ENCODE results near the gene VAC14.

VAC14 gene

DNA sequence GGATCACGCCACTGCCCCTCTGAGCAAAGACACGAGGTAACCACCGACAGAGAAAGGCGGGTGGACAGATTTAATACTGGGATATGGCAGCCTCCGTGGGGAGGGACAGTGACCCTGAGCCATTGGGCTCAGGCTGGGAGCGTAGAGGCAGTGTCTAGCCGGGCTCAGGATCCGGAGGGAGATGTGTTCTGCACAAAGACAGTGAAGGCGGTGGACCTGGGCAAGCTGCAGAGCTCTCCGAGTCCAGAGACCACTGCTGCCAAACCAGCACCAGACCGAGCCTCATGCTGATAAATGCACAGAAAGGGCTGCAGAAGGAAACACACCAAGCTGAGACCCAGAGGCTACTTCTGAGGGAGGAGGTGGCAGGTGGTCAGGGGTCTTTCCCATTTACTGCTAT is 88.6 kb downstream of the VAC14 start:
- no peak for DNase-seq (ENCODE audit: extremely low spot score, insufficient read length, low read depth)
- FAIRE-seq: no peak

DNA sequence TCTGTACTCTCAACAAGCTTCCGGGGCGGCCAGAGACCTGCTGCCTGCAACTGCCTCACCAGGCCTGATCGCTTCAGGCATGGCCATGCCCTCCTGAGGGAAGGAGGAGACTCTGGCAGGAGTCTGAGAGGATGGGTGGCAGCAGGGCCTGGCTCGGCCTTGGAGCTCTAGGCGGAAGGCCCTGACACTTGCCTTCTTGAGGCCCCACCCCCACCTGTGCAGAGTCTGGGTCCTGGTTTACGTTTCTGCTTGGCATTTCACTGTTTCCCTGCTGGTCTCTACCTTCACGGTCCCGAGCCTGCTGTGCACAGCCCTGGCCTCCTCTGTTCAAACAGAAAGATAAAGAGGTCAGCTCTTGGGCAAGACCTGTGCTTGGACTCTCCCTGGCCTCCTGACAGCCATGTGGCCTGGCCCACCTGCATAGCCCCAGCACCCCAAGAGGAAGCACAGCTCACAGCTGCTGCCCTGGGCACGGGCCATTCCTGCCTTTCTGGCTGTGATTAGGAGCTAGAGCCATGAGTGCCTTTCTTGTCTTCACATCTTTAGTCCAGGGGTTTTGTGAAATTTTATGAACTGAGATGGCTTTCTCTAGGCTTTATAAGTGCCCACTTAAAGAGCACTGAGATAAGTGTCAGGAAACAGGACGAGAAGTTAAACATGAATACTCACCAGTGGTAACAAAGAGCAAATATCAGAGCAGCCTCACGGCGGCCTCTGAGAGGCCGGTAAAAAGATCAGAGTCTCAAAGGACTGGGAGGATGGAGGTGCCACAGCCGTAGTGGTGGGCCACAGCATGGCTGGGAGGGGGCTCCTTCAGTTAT is 89.5 kb downstream of the VAC14 start:
- FAIRE-seq (no peak), DNase-seq (ENCODE audit: extremely low spot score, insufficient read length, low read depth) (no peak)

DNA sequence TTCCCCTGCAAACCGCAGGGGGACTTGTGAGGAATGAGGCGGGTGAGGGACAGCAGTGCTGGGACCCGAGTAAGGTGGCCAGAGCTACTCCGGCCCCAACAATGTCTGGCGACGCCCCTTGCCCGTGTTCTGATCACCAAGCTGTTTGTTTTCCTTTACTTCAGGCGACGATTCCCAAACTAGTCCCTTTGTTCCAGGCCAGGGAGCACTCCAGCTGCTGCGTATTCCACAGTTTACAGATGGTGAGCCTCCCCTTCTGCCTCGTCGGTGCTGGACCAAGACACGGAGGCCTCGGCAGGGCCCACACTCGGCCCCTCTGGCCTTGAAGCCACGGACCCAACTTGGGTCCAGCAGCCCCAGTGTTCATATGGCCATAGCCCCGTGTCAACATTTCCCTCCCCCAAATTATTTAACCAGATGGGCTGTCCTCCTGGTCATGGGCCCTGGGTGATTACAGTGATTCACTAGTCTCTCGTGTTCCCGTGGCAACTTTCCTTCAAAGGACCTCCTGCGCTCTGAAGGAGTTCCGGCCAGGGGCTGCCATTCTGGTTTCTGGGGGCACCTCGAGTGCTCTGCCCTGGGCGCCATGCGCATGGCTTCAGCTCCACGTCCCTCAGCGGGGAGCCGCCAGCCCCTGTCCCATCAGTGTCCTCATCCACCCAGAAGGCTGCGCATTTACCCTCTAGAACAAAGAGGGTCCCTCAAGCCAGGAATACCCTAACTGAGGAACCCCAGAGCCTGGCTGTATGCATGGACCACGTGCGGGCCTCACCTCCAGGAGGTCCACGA is 90.3 kb downstream of the VAC14 start:
- FAIRE-seq: no peak
- no peak for DNase-seq (ENCODE audit: extremely low spot score, insufficient read length, low read depth)

DNA sequence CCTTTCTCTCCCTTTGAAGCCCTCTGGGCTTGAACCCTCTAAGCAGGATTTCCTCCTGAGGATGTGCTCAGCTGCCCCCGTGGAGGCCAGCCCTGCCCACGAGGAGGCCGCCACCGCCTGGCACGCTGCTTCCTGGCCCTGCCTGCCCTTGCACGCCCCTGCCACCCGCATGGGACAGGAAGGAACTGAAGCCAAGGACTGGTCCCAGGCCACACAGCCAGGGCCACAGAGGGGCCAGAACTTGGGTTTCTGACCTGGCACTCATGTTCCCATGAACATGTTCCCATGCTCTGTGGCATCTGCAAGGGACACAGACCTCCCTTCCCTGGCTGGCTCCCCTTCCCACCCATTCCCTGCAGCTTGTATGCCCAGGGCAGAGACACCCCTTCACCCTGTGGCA is 91.0 kb downstream of the VAC14 start:
- no peak for DNase-seq (ENCODE audit: extremely low spot score, insufficient read length, low read depth)
- FAIRE-seq: no peak

DNA sequence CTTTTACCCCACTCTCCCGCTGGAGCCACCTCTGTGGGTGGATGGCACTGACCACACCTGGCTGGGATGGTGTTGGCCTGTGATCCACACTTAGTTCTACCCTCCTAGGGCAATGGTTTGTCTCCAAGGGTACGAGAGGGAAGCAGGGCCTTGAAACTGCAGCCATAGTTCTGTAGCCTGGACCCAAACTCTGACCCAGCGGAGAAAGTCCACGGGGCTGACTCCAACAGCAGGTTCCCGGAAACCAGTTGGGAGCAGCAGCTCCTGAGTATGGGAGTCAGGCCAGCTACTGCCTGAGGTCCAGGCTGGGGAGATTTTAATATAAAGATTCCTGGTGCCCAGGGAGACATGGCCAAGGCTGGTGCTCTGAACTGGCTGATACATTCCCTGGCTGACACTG is 91.5 kb downstream of the VAC14 start:
- no peak for DNase-seq (ENCODE audit: extremely low spot score, insufficient read length, low read depth)
- no peak for FAIRE-seq

DNA sequence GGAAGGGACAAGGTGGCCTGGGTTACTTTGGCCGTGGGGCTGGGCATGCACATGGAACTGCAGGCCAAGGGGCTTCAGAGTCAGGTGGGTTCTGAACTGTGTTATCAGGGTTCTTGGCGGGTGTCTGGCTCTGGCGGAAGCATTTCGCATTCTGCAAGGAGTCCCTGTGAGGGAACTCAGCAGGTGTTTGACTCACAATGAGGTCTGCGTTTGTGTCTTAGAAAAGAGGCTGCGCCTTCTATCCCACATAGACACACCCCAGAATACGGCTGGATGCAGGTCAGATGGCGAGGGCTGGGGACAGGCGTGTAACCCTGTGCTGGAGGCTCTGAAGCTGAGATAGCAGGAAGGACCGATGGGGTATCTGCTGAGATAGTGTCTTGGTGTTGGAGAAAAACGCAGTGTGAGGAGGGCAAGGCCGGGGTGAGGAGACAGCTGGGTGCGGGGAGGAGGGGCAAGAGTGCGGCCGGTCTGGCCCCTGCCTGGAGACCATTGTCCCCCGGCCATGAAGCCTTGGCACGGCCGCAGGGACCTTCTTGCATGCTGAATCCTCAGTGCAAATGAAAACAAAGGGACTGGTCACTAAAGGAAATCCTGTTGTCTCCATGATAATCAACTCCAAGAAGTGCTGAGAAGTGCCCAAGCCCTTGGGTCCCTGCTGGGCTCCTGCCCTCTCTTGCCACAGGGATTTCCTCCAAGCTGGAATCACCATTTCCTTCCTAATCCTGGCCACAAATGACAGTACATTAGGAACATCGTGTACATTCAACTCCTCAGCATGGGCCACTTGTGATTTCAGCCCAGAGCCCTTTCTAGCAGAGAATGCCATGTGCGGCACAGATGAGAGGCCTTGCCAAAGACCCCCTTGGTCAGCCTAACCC is 92.4 kb downstream of the VAC14 start:
- no peak for FAIRE-seq
- DNase-seq (ENCODE audit: extremely low spot score, insufficient read length, low read depth): no peak

DNA sequence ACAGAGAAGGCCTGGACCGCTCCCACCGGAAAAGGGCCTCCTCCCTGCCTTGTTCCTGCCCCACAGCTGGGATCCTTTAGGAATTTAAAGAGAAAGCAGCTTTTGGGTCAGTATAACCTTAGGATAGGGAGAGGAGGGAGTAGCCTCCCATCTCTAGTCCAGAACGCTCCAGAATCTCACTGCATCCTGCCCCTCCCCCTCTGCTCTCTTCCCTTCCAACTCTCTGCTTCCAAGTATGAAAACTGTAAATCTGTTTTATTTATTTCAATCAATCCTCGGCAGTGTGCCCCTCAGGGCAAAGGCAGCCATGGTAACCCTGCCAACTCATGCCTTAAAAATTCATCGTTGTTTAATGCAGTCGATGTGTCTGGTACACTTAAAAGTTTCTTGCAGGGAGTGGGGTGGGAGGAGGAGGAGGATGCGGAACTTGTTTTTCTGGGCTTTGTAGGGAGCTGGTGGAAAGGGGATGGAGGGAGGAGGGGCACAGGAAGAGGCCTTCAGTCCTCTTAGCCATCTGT is 94.0 kb downstream of the VAC14 start:
- DNase-seq (ENCODE audit: extremely low spot score, insufficient read length, low read depth) (no peak), FAIRE-seq (no peak)

DNA sequence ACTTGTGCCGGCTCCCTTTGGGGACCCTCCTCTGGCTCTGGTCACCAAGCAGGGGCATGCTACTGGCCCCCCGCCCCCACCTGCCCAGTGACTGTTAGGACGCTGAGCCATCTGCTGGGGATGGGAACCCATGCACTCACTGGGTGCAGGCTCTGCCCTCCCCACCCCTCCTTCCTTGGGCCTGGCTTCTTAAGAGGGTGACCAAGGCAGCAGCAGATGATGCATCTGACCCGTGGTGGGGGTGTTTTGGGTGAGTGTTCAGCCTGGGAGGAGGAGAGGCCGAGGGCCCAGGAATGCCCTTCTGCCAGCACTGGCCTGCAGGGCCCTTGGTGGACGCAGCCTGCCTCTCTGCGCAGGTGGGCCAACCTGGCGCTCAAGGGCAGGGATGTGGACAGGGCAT is 95.9 kb downstream of the VAC14 start:
- FAIRE-seq (no peak), DNase-seq (ENCODE audit: extremely low spot score, insufficient read length, low read depth) (no peak)

DNA sequence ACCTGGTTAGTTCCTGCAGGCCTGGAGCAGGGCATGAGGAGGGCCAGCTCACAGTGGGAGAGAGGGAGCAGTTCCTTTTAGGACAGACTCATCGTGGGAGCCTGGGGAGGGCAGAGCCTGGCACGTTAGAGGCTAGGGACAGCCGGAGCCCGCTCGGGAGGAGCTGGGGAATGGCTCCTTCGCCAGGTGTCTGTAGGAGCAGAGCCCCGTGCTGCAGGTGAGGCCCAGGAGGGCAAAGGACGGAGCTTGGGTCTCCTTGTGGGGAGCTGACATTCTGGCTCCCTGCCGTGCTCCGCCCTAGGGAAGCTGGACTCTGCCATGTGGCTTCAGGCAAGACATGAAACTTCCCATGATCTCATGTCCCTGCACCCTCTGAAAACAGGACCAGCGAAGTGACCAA is 96.4 kb downstream of the VAC14 start:
- DNase-seq (ENCODE audit: extremely low spot score, insufficient read length, low read depth) (no peak), FAIRE-seq (no peak)

DNA sequence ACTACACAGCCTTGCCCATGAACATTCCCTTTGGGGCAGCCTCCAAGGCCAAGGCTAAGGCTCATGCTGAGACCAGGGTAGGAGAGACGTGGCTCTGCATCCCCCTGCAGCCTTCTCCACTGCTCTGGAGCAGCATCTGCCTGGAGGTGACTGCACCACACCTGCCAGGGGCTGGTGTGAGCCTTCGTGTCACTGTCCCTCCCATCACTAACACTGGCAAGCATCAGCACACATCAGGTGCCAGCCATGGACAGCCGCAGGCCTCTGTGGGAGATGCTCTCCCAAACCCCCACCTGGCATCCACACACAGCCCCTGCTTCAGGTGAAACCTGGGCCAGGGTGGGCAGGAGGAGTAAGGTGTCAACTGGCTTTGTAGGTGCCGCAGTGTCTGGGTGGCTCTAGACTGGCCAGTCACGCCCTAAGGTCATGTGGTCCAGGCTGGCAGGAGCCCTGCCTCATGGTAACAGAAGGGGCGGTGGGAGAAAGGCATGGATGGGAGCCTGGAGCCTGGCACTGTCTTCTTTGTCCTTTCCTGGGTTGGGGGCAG is 97.0 kb downstream of the VAC14 start:
- FAIRE-seq (no peak), DNase-seq (ENCODE audit: extremely low spot score, insufficient read length, low read depth) (no peak)

DNA sequence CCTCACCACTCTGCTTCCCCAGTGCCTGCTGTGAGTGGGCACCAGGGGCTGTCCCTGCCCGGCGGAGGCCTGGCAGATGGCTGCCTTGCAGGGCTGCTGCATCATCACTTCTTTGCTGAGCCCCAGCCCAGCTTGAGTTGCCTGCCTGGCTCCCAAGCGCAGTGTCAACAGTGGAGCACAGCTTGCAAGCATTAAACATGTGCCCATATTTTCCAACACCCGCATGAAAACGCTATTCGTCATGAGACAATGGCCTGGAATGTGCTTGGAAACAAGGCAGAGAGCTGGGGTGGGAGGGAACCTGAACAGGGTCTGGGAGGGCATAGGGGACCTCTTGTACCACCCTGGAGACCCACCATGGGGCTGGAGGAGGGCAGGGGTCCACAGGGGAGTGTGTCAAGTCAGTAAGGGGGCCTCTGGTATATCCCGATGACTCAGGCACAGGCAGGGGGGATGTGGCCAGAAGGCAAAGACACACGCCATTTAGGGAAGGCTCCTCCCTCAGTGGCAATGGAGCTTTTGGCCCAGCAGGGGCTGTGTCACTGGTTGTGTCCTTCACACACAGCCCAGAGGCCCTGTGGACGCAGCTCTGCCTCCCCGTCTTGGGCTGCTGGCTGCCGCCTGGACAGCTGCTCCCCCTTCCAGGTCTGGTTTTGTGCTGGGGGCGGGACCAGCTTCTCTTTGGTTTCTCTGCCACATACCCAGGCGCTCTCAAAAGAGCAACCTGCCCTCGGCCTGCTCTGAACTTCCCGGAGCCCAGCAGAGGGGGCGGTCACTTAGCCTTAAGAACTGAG is 97.7 kb downstream of the VAC14 start:
- DNase-seq (ENCODE audit: extremely low spot score, insufficient read length, low read depth) (no peak), FAIRE-seq (no peak)

DNA sequence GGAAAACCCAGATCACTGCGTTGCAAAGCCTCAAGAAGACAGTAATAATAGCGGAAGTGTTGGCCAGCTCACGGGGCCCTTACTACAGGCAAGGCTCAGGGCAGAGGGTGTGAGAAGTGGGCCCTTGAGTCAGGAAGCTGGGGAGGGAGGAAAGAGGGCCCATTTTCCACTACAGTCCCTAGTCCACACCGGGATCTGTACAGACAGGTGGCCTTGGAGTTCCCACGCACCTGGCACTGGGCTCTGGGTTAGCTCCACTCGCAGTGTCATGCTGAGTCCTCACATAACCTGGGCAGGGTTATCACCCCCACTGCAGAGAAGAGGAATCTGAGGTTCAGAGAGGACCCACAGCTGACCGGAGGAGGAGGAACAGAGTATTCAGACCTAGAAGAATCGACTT is 98.3 kb downstream of the VAC14 start:
- FAIRE-seq: no peak

DNA sequence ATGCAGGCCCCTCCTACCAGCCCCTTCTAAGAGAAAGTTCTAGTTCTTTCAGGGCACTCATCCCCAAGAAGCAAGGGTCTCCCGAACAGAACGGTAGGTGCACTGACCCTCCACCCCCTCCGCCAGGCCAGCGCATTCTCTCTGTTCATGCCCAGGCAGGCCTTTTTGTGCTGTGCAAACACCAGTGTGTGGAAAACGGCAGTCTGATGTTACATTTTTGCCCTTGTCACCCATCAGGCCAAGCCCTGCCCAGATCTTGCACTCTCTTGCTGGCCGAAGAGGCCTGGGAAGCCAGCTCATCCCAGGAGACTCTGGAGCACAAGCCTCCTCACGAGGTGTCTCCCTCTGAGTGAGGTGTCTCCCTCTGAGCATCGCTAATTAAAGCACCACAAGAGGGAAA is 99.0 kb downstream of the VAC14 start:
- FAIRE-seq (no peak), DNase-seq (ENCODE audit: extremely low spot score, insufficient read length, low read depth) (no peak)

More for the DNA sequence above, 98.3 kb downstream of the VAC14 start:
- DNase-seq (ENCODE audit: extremely low spot score, insufficient read length, low read depth): no peak

DNA sequence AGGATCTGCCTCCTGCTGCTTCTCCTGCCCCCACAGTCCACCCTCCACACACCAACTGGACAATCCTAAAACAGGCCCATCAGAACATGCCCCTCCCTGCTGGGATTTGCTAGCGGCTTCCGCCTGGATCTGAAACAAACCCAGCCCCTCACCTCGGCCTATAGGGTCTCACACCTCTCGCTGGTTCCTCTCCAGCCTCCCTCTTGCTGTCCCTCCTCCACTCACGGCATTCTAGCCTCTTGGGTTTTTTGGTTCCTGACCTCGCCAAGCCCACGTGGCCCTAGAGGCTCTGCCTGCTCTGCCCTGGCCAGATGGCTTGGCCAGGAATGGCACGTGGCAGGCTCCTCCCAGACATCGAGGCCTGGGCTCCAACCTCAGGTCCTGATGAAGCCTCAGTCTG is 99.4 kb downstream of the VAC14 start:
- FAIRE-seq (no peak), DNase-seq (ENCODE audit: extremely low spot score, insufficient read length, low read depth) (no peak)

DNA sequence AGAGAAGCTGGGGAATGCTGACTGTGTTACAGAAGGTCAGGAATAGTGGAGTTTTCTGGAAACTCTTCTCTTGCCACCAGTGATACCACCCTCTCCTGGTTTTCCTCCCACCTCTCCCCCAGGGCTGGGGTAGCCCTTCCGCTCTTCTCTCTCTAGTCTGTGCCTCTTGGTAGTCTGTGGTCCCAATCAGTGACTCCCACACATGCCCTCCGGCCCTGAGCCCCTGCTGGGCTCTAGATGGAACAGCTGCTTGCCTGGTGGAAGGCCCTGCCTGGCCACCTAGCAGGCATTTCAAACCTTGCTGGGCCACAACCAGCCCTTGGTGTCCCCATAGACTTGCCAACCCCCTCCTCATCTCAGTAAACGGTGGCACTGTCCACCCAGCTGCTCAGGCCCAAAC is 99.9 kb downstream of the VAC14 start:
- DNase-seq (ENCODE audit: extremely low spot score, insufficient read length, low read depth) (no peak), FAIRE-seq (no peak)

DNA sequence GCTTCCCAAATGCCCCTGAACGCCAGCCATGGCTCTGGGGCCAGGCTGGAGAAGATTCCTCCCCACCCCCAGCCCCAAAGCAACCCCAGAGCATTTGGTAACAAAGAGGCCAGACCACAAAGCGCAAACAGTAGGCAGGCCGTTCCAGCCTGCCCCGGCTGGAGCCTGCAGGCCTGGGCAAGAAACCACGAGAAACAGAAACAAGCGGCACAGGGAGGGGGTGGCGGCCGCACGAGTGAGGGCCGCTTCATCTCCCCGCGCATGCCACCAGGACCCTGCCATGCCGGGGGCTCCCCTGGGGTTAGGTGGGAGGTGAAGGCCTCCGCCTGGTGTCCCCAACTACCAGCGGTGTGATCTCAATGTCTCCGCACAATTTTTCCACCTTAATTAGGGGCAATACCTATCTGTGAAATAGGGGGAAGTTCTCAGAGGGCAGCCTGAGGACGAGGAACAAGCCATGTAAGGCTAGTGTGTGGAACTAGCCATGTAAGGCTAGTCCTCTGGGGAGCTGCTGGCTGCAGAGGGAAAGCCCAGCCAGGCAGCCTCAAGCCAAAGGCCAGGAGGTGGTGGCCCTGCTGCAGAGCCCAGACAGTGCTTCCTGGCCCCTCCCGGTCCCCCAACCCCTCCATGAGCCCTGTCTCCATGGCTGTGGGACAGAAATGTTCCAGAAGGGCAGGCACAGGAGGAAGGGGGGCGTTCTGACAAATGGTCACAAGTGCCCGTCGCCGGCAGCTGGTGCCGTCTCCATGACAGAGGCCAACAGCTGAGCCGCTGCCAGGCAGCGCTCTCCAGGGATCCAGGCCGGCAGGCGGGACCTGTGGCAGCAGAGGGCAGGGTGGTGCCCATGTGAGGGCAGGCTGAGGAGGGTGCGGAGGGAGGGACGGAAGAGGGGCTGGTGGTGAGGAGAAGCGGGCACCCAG is 100.6 kb downstream of the VAC14 start:
- DNase-seq (ENCODE audit: extremely low spot score, insufficient read length, low read depth): no peak
- no peak for FAIRE-seq

DNA sequence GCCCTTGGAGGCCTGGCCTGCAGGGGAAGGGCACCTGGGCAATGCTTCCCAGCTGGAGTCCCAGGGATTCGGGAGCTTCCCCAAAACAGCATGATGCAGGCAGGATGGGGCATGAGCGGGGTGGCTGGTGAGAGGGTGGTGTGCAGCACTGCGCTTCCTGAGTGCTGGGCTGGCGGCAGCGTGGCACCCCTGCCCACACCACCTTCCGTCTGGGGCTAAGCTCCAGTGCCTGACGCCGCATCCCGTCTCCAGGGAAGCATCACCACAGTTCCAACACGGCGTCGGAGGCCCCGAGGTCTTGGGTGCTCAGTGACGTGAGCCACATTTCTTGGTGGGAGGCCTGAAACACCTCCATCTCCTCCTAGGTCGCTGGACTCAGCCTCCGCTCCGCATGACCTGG is 101.3 kb downstream of the VAC14 start:
- no peak for DNase-seq (ENCODE audit: extremely low spot score, insufficient read length, low read depth)
- no peak for FAIRE-seq

DNA sequence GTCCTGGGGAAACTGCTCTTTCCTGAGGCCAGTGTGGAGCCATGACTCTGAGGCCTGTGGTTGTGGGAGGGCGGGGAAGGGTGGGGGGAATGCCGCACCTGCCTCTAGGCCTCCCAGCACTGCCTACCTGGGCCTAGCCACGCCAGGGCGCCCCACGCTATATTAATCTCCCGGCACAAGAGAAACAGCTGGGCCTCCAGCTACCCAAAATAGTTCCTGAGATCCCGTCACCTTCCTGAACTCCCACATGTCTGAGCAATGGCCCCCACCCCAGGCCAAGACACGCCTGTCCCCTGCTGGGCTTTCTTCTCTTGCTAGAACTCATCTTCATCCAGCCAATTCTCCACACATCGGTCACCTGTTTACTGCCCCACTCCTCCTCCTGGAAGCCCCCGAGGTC is 102.1 kb downstream of the VAC14 start:
- FAIRE-seq: no peak
- DNase-seq (ENCODE audit: extremely low spot score, insufficient read length, low read depth): no peak

All from GM18507 (cell line).